Mesenchymal stem cell (in vitro differentiated cells and primary cell): ENCODE data around the gene CAMK1D.

ENCODE experiments used
- DNase-seq: peaks from one replicate; pipeline ENCODE4 v3.0.0-alpha.2; 2013
- H2AFZ ChIP-seq: one replicate; pipeline ENCODE4 v1.6.1; 2013; ENCODE audit warnings: low read depth, mild to moderate bottlenecking, control low read depth, inconsistent platforms, low read length, moderate library complexity
- H2AK5ac ChIP-seq: 2 replicates; pipeline ENCODE4 v1.6.1; 2013; ENCODE audit warnings: low read length, moderate library complexity, mild to moderate bottlenecking, inconsistent platforms; ENCODE audit not compliant: severe bottlenecking
- H2BK120ac ChIP-seq: one replicate; pipeline ENCODE4 v1.6.1; 2013; ENCODE audit warnings: low read depth, mild to moderate bottlenecking, inconsistent platforms, low read length, moderate library complexity
- H2BK12ac ChIP-seq, 2 experiments: one replicate each; pipeline ENCODE4 v1.6.1; 2013; ENCODE audit warnings: inconsistent platforms in 2 of 2, low read length in 2 of 2, mild to moderate bottlenecking in 2 of 2, moderate library complexity in 2 of 2, control low read depth in 1 of 2
- H2BK15ac ChIP-seq: one replicate; pipeline ENCODE4 v1.6.1; 2013; ENCODE audit warnings: mild to moderate bottlenecking, low read depth, inconsistent platforms; ENCODE audit not compliant: poor library complexity, severe bottlenecking
- H2BK5ac ChIP-seq: 2 replicates; pipeline ENCODE4 v1.6.1; 2013; ENCODE audit warnings: low read depth, mild to moderate bottlenecking, low read length, control low read depth, inconsistent platforms; ENCODE audit not compliant: poor library complexity, severe bottlenecking
- H3K14ac ChIP-seq, 2 experiments: one replicate each; pipeline ENCODE4 v1.6.1; 2013; ENCODE audit warnings: inconsistent platforms in 2 of 2, low read length in 2 of 2, control low read depth in 1 of 2, mild to moderate bottlenecking in 1 of 2, moderate library complexity in 1 of 2
- H3K18ac ChIP-seq, 2 experiments: one replicate each; pipeline ENCODE4 v1.6.1; 2013; ENCODE audit warnings: inconsistent platforms in 2 of 2, low read length in 2 of 2, control low read depth in 1 of 2, low read depth in 1 of 2, mild to moderate bottlenecking in 1 of 2
- H3K23ac ChIP-seq, 2 experiments: one replicate each; pipeline ENCODE4 v1.6.1; 2013; ENCODE audit warnings: inconsistent platforms in 2 of 2, low read length in 2 of 2, mild to moderate bottlenecking in 2 of 2, moderate library complexity in 2 of 2, control low read depth in 1 of 2
- H3K27ac ChIP-seq: 2 replicates; pipeline ENCODE4 v1.5.1; 2013; ENCODE audit warnings: mild to moderate bottlenecking, moderate library complexity, low read length, control low read depth, inconsistent platforms; ENCODE audit not compliant: poor library complexity, severe bottlenecking
- H3K27me3 ChIP-seq, 2 experiments: 2 replicates each; pipeline versions ENCODE4 v1.6.1 to v1.7.0; 2013; ENCODE audit warnings: low read length in 2 of 2, mild to moderate bottlenecking in 2 of 2, moderate library complexity in 2 of 2, control low read depth in 1 of 2, inconsistent platforms in 1 of 2; ENCODE audit not compliant: control insufficient read depth in 1 of 2, insufficient read depth in 1 of 2
- H3K36me3 ChIP-seq, 2 experiments: 2 replicates each; pipeline versions ENCODE4 v1.6.1 to v1.7.0; 2013; ENCODE audit warnings: low read length in 2 of 2, control low read depth in 1 of 2, inconsistent platforms in 1 of 2, low read depth in 1 of 2, mild to moderate bottlenecking in 1 of 2; ENCODE audit not compliant: insufficient read depth in 2 of 2, control insufficient read depth in 1 of 2
- H3K4ac ChIP-seq, 2 experiments: one replicate each; pipeline ENCODE4 v1.6.1; 2013; ENCODE audit warnings: inconsistent platforms in 2 of 2, low read length in 2 of 2, mild to moderate bottlenecking in 2 of 2, moderate library complexity in 2 of 2, control low read depth in 1 of 2, low read depth in 1 of 2
- H3K4me1 ChIP-seq: 2 replicates; pipeline ENCODE4 v1.6.1; 2013; ENCODE audit warnings: low read depth, low read length, control low read depth; ENCODE audit not compliant: control insufficient read depth, insufficient read depth
- H3K4me2 ChIP-seq: 2 replicates; pipeline ENCODE4 v1.6.1; 2013; ENCODE audit warnings: low read length, mild to moderate bottlenecking, inconsistent platforms; ENCODE audit not compliant: poor library complexity, severe bottlenecking
- H3K4me3 ChIP-seq, 2 experiments: 2 replicates each; pipeline versions ENCODE4 v1.5.1 to v1.7.0; 2013; ENCODE audit warnings: low read length in 2 of 2, mild to moderate bottlenecking in 2 of 2, control low read depth in 1 of 2, low read depth in 1 of 2; ENCODE audit not compliant: insufficient read depth in 1 of 2
- H3K79me1 ChIP-seq: replicated peaks from 2 replicates; pipeline ENCODE4 v1.6.1; 2013; ENCODE audit warnings: mild to moderate bottlenecking, control low read depth, low read length, inconsistent platforms; ENCODE audit not compliant: poor library complexity, severe bottlenecking
- H3K9ac ChIP-seq: 2 replicates; pipeline ENCODE4 v1.7.0; 2013; ENCODE audit warnings: mild to moderate bottlenecking, low read length, moderate library complexity
- H3K9me3 ChIP-seq: 2 replicates; pipeline ENCODE4 v1.7.0; 2013; ENCODE audit warnings: mild to moderate bottlenecking, low read length; ENCODE audit not compliant: control insufficient read depth
- H4K8ac ChIP-seq: one replicate; pipeline ENCODE4 v1.6.1; 2013; ENCODE audit warnings: inconsistent platforms, mild to moderate bottlenecking, low read length, moderate library complexity
- H4K91ac ChIP-seq: one replicate; pipeline ENCODE4 v1.6.1; 2013; ENCODE audit warnings: mild to moderate bottlenecking, low read length, inconsistent platforms
- WGBS: methylation state at CpG from one replicate; pipeline ENCODE4 v1.1.7; 2013; ENCODE audit warnings: mixed read lengths; 5-methylcytosine and 5-hydroxymethylcytosine counted together

CAMK1D gene

DNA sequence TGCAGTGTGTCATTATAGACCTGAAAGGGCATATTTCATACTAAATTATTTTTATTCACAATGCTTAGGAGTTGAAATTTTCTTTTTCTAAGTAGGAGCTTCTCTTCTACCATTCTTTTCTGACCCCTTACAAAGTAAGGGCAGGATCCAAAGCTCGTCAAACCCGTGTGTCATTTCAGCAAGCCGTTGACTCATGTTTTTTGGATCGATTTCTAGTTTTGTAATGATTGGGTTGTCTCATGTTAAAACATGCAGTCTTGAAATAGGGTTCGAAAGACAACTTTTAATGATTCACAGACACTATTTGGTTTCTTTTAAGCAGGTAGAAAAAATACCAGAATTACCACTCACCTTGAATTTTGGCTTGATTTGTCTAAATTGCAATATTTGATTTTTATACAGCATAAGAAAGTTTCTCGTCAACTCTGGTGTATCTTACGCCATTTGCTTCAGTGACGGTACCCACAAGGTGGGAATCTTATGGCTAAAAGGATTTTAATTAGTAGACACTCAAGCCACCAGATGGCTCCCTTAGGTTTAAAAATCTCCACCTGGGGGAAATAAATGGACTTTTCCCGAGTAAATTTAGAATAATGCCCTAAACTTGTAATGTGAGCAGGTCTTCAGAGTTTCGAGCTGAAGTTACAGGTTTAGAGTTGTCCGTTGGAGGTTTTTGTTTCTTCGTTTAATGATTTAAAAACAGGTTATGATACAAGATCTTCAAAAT is 368.8 kb downstream of the CAMK1D start:
- H2AFZ ChIP-seq = no peak overlapping the region
- peaks cover 0 to 3% of the 10 kb centered on the region in 2 experiments for H3K36me3 ChIP-seq
- H3K79me1 ChIP-seq = peaks cover 40% of the 10 kb centered on the region
- H3K4me1 ChIP-seq = peaks cover 4% of the 10 kb centered on the region
- peak overlapping the region; percentile 54 for H3K9ac ChIP-seq
- no peak for DNase-seq
- H4K91ac ChIP-seq = no peak overlapping the region
- H2BK12ac ChIP-seq = no peak overlapping the region
- WGBS = 73% methylated on average over 7 of the region's 12 CpGs
- no peak overlapping the region for H2BK15ac ChIP-seq
- no peak overlapping the region for H3K4ac ChIP-seq
- H4K8ac ChIP-seq = no peak overlapping the region
- H3K27ac ChIP-seq = no peak overlapping the region
- H3K14ac ChIP-seq = no peak overlapping the region
- no peak overlapping the region for H2AK5ac ChIP-seq
- no peak overlapping the region for H3K4me3 ChIP-seq
- H2BK5ac ChIP-seq = no peak overlapping the region
- no peak overlapping the region for H3K23ac ChIP-seq
- H3K9me3 ChIP-seq = no peaks in the 10 kb centered on the region
- no peaks in the 10 kb centered on the region for H3K27me3 ChIP-seq
- no peak overlapping the region for H3K4me2 ChIP-seq
- H3K18ac ChIP-seq = no peak overlapping the region
- H2BK120ac ChIP-seq = no peak overlapping the region

DNA sequence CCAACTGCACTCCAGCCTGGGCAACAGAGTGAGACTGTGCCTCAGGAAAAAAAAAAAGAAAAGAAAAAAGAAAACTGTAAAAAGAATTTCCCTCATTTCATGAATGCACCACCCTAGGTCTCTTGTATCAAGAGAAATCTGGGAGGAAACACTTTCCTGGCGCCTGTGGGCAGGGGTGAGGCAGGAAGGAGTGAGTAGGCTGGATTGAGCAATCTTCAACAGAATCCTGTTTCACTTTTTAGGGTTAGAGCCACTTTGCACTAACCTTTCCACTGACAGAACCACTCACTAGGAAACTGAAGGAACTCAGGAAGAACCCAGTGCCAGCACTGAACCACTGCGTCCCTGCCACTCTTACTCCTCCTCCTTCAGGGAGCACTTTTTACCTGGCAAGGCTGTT is 370.0 kb downstream of the CAMK1D start:
- Histone ChIP-seq H3K9me3 (no peaks in the 10 kb centered on the region), H2AK5ac (no peak overlapping the region), H3K4me1 (peaks cover 4% of the 10 kb centered on the region), H3K4me3 (no peak overlapping the region), H2BK15ac (no peak overlapping the region), H3K23ac (no peak overlapping the region), H2BK12ac (no peak overlapping the region), H2BK120ac (no peak overlapping the region), H4K91ac (no peak overlapping the region), H3K27me3 (no peaks in the 10 kb centered on the region), H3K14ac (no peak overlapping the region), H3K4ac (no peak overlapping the region), H3K79me1 (peaks cover 34% of the 10 kb centered on the region), H2AFZ (no peak overlapping the region), H3K18ac (no peak overlapping the region), H3K27ac (no peak overlapping the region), H4K8ac (no peak overlapping the region), H3K9ac (no peak overlapping the region), H3K36me3 (no peaks in the 10 kb centered on the region), H3K4me2 (no peak overlapping the region), H2BK5ac (no peak overlapping the region)
- no peak for DNase-seq
- no CpG with 5 or more reads among the region's 2 CpGs for WGBS

DNA sequence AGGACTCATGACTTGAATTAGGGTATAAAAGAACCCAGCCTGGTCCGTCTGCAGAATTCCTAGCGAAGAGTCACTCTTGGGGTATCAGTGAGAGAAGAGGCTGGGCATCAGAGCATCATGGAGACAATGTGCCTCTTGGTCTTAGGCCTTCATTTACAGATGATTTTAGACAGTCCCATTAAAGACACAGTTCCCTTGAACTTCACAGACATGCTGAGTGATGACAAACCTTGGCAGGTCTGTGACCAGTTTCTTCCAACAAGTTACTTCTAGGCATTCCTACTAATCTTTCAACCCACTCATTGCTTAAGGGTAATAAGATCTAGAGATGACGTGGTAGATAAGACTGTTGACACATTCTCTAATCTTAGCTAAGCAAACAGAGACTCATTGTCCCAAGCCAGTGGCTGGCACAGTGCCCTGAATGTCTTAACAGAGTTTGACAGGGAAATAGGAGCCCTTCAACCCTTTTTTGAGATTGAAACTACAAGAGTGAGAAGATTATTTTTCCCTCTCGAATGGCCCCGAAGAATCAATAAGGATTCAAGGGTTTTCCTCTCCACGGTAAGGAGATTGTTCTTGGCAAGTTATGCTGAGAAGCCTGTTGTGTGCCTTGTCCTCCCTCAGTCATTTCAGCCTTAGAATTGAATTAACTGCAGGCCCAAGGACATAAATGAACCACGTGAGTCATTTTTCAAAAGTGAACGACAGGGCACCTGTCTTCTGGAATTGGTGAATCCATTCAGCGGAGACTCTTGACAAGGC is 371.1 kb downstream of the CAMK1D start:
- H3K4me1 ChIP-seq = peaks cover 6% of the 10 kb centered on the region
- no peaks in the 10 kb centered on the region for H3K27me3 ChIP-seq
- H4K8ac ChIP-seq = no peak overlapping the region
- no peak overlapping the region for H4K91ac ChIP-seq
- H2BK15ac ChIP-seq = no peak overlapping the region
- H3K18ac ChIP-seq = no peak overlapping the region
- no peak overlapping the region for H2BK5ac ChIP-seq
- no peak overlapping the region for H3K4me3 ChIP-seq
- peak; percentile 89 for DNase-seq
- no peak overlapping the region for H3K4me2 ChIP-seq
- H3K27ac ChIP-seq = no peak overlapping the region
- H3K36me3 ChIP-seq = no peaks in the 10 kb centered on the region
- WGBS = 91% methylated on average over 8 of the region's 9 CpGs
- H3K9ac ChIP-seq = peak overlapping the region; percentile 40
- H2BK120ac ChIP-seq = no peak overlapping the region
- H2BK12ac ChIP-seq = no peak overlapping the region
- H3K23ac ChIP-seq = no peak overlapping the region
- H2AFZ ChIP-seq = no peak overlapping the region
- H2AK5ac ChIP-seq = peak overlapping the region; percentile 84
- no peak overlapping the region for H3K4ac ChIP-seq
- H3K79me1 ChIP-seq = peaks cover 34% of the 10 kb centered on the region
- H3K14ac ChIP-seq = no peak overlapping the region
- H3K9me3 ChIP-seq = no peaks in the 10 kb centered on the region

DNA sequence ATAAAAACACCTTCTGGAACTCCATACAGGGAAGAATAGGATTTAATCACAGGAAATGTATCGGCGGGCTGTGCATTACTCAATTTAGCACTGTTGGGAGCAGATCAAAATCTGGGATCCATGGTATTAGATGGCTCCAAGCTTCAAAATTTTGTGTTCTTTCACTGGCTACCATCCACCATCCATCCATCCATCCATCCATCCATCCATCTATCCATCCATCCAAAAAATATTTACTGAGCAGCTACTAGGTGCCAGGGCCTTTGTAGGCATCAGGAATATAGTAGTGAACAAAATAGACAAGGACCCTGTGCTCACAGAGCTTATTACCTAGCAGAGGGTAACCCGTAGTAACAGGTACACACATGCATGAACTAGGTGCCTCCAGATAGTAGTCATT is 372.0 kb downstream of the CAMK1D start:
- no peak overlapping the region for H2BK12ac ChIP-seq
- no peak overlapping the region for H3K23ac ChIP-seq
- H3K27me3 ChIP-seq = no peaks in the 10 kb centered on the region
- H2AK5ac ChIP-seq = no peak overlapping the region
- no peak overlapping the region for H4K8ac ChIP-seq
- H2AFZ ChIP-seq = no peak overlapping the region
- H3K27ac ChIP-seq = no peak overlapping the region
- peaks cover 6% of the 10 kb centered on the region for H3K4me1 ChIP-seq
- H3K4me2 ChIP-seq = no peak overlapping the region
- H2BK5ac ChIP-seq = no peak overlapping the region
- no peak overlapping the region for H3K18ac ChIP-seq
- H2BK120ac ChIP-seq = no peak overlapping the region
- no peak overlapping the region for H3K14ac ChIP-seq
- H3K4me3 ChIP-seq = no peak overlapping the region
- no peak overlapping the region for H2BK15ac ChIP-seq
- H3K9ac ChIP-seq = no peak overlapping the region
- no peak overlapping the region for H4K91ac ChIP-seq
- peaks cover 28% of the 10 kb centered on the region for H3K79me1 ChIP-seq
- WGBS = 100% methylated on average over 3 of the region's 3 CpGs
- H3K4ac ChIP-seq = no peak overlapping the region
- H3K9me3 ChIP-seq = no peaks in the 10 kb centered on the region
- no peak for DNase-seq
- H3K36me3 ChIP-seq = no peaks in the 10 kb centered on the region
